ENCODE data around the gene PTPRM.
"Not testable (repeated sequence)": the region's sequence is repeated elsewhere in the genome, so short reads cannot be mapped to it uniquely, and the experiment has no call there.

Gene PTPRM

DNA sequence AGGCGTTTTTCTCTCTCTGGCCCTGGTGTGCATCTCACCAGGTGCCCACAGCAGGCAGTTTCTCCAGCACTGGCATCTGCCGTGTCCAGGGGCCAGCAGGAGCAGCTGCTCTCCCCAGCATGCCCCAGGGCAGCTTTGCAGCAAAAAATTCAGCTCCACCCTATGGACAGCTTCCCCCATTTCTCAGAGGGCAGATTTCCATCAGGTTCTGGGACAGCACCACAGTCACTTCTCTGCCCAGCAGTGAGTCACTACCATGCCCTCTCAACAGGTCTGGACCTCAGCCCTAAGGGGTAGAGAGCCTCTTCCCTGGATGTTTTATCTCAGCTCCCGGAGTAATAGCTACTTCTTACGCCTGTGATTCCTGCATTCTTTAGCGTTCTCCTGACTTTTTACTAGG, 871.9 kb downstream of the PTPRM start:
- Mint-ChIP-seq H3K4me1 (no peaks in the 10 kb centered on the region), H3K4me3 (no peak overlapping the region), H3K9me3 (peaks cover 6% of the 10 kb centered on the region), H3K27ac (no peak overlapping the region), H3K27me3 (no peaks in the 10 kb centered on the region), H3K36me3 (no peaks in the 10 kb centered on the region)
- CTCF ChIA-PET = no interaction called here
- no peak for DNase-seq

DNA sequence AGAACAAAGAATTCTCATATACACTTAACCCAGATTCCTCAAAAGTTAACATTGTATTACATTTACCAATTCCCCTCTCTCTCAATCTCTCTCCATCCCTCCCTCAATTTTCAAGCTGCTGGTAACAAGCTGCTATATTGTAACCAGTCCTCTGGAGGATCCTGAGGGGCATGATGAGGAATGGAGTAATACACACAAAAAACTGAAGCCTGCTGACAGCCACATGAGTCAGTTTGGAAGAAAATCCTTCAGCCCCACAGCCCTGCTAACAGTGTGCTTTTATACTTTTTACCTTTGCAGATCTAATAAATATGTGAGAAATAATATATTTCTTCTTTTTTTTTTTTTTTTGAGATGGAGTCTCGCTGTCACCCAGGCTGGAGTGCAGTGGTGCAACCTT, 876.4 kb downstream of the PTPRM start:
- no peak for DNase-seq
- Mint-ChIP-seq H3K9me3 (peaks cover 6% of the 10 kb centered on the region), H3K4me3 (no peak overlapping the region), H3K36me3 (no peaks in the 10 kb centered on the region), H3K27ac (no peak overlapping the region), H3K27me3 (no peaks in the 10 kb centered on the region), H3K4me1 (no peaks in the 10 kb centered on the region)
- CTCF ChIA-PET = no interaction called here

DNA sequence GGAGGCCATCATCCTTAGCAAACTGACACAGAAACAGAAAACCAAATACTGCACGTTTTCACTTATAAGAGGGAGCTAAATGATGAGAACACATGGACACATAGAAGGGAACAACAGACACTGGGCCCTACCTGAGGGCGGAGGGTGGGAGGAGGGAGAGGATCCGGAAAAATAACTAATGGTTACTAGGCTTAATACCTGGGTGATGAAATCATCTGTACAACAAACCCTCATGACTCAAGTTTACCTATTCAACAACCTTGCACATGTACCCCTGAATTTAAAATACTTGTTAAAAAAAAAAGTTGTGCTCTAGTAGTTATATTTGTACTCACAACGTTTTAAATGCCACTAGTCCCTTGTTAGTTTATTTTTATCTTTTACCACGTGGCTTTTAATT, 879.8 kb downstream of the PTPRM start:
- DNase-seq, H3K27ac Mint-ChIP-seq: not testable (repeated sequence)

DNA sequence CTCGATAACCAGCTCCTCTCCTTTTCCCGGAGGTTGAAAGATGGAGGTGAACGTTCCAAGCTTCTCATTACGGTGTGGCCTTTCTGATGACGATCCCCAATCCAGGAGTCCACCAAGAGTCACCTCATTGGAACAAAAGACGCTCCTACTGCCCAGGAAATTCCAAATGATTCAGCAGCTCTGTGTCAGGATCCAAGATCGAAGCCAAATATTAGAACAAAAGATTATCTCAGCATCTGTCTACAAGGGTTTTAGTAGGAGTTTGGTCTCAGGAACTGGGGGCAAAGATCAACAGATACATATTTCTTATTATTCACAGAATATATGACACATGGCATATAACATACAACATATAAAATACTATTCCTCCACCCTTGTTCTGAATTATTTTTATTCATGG, 881.0 kb downstream of the PTPRM start:
- Mint-ChIP-seq H3K36me3 (no peaks in the 10 kb centered on the region), H3K27me3 (peaks cover 6% of the 10 kb centered on the region), H3K27ac (no peak overlapping the region), H3K4me1 (no peaks in the 10 kb centered on the region), H3K9me3 (no peaks in the 10 kb centered on the region), H3K4me3 (no peak overlapping the region)
- CTCF ChIA-PET = no interaction called here
- DNase-seq = no peak

More for the DNA sequence above, 879.8 kb downstream of the PTPRM start:
- H3K4me3 Mint-ChIP-seq, H3K4me1 Mint-ChIP-seq, CTCF ChIA-PET, H3K9me3 Mint-ChIP-seq, H3K36me3 Mint-ChIP-seq, H3K27me3 Mint-ChIP-seq: not testable (repeated sequence)

DNA sequence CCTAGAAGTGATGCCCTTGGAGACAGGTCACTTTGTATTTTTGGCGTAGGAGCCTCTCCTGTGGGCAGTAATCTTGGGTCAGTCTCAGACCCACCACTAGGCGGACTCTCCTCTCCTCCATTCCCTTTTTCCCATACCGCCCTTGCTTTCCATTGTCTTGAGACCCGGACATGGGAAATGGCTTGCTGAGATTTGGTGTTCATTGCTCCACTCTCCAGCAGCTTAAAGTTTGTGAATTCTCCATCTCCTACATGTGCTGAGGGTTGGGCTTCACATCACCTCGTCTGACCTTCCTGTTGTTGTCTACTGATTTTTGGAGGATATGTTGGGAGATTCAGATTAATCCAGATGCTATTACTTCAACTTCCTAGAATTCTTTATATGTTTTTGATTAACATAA, 882.9 kb downstream of the PTPRM start:
- no peak overlapping the region for H3K4me3 Mint-ChIP-seq
- CTCF ChIA-PET = interaction anchor here (0.7 kb wide), 1 partner anchor 129 kb away, joined by 3 read pairs; no protein-coding TSS in a partner anchor
- no peak overlapping the region for H3K27ac Mint-ChIP-seq
- H3K36me3 Mint-ChIP-seq = no peaks in the 10 kb centered on the region
- peaks cover 6% of the 10 kb centered on the region for H3K27me3 Mint-ChIP-seq
- no peak for DNase-seq
- no peaks in the 10 kb centered on the region for H3K9me3 Mint-ChIP-seq
- H3K4me1 Mint-ChIP-seq = no peaks in the 10 kb centered on the region

DNA sequence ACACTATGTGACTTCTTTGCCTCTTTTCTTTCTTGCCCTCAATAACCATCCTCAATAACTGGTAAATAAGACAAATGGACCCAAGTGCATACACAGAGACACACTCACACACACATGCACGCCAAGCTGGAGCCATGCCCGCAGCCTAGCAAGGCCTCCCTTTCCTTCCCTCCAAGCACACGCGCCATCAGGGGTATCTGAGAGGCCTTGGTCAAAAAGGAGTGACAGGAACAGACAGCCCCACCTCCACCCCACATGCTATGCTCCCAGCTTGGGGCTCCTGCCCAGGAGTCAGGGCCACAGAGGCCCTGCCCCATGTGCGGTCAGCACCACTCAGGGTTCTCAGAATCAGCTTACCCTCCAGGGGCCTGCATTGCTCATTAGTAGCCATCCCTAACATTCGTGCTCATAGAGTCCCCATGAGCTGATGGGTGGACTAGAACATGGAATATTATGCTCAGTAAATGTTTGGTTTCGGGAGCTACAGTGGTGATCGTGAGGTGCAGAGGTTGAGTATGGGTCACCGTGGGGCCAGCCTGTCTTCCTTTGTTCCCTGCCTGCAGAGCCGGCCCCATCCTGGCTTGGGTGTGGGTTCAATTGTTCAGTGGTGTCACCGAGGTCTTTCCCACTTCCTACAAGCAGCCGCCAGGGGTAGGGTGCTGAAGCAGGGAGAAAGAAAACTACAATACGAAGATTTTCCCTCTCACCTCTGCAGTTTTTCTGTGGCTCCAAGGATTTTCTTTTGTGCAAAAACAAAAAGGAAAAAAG, 884.0 kb downstream of the PTPRM start:
- Mint-ChIP-seq H3K9me3 (no peaks in the 10 kb centered on the region), H3K27me3 (peaks cover 10% of the 10 kb centered on the region), H3K4me3 (no peak overlapping the region), H3K27ac (no peak overlapping the region), H3K4me1 (no peaks in the 10 kb centered on the region), H3K36me3 (no peaks in the 10 kb centered on the region)
- CTCF ChIA-PET = no interaction called here
- no peak for DNase-seq

DNA sequence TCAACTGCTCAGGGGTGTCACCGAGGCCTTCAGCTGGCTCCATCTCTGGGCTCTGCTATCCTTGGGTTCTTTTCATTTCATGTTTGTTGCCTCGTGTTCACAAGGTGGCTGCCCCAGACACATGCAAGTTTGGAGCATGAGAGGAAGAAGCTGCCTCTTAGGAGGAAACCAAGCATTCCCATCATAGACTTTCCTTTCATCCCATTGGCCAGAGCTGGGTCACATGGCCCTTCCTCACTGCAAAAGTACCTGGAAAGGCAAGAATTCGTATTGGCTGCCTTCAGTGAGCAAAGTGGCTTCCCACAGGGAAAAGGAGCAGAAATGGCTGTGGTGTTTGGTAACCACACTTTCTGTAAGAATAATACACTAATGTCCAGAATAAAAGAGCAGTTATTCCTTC, 886.4 kb downstream of the PTPRM start:
- CTCF ChIA-PET = no interaction called here
- H3K27me3 Mint-ChIP-seq = peaks cover 10% of the 10 kb centered on the region
- DNase-seq = no peak
- H3K4me1 Mint-ChIP-seq = no peaks in the 10 kb centered on the region
- no peak overlapping the region for H3K27ac Mint-ChIP-seq
- H3K9me3 Mint-ChIP-seq = no peaks in the 10 kb centered on the region
- no peaks in the 10 kb centered on the region for H3K36me3 Mint-ChIP-seq
- no peak overlapping the region for H3K4me3 Mint-ChIP-seq

DNA sequence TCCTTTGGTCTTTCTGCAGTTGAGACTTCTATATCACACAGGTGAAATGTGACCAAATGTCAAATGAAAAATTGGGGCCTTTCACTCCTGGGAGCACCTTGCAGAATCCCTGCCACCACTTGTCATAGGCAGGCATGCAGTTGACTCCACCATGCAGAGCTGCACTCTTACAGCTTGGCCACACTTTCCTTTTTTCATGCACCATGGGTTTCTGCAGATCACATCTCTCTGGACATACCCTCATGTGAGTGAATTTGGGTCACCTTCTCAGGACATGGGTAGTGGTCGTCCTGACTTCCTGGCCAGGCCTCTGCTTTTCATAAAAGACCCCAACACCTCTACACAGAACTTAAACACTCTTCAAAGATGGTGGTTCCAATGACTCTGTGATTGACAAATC, 887.0 kb downstream of the PTPRM start:
- Mint-ChIP-seq H3K36me3 (no peaks in the 10 kb centered on the region), H3K4me3 (no peak overlapping the region), H3K27ac (no peak overlapping the region), H3K4me1 (no peaks in the 10 kb centered on the region), H3K27me3 (peaks cover 10% of the 10 kb centered on the region), H3K9me3 (no peaks in the 10 kb centered on the region)
- CTCF ChIA-PET = no interaction called here
- no peak for DNase-seq

DNA sequence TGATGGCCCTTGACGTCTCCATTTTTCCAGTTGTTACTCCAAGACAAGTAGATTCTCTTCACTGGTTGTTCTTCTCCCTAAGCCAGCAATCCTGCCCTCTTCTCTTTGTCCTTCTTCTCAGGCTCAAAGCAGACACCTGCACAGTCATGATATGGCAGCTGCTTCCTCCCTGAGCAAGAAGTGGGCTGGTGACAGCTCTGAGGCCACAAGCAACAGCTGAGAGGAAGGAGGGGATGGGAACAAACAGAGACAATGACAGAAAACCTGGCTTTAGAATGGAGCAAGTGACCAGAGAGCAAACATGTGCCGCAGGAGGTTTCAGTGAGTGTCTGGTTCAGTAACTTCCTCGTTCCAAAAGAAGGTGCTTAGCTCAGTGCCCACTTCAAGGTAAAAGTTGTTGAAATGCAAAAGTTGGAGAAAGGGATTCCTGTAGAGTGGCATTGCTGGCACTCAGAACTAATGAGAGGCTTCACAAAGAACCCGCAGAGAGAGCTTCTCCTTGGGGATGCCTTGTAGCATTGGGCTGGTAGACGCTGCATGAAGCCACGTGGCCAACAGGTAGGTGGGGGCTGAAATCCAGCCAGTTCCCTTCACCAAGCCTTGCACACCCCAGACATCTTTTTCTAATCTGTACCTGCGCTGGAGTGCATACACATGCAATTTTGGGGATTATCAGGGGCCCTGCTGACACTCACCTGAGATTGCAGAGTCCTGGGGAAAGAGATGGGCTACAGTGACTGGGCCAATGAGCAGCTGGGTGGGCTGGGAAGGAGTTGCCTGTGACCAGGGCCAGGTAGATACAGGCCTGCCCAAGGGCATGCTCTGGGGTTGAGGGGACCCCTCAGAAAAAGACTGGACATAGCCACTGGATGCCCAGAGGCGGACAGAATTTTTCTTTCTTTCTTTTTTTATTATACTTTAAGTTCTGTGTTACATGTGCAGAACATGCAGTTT, 888.8 kb downstream of the PTPRM start:
- CTCF ChIA-PET = no interaction called here
- Mint-ChIP-seq H3K4me3 (no peak overlapping the region), H3K4me1 (no peaks in the 10 kb centered on the region), H3K36me3 (no peaks in the 10 kb centered on the region), H3K27ac (no peak overlapping the region), H3K27me3 (peaks cover 9% of the 10 kb centered on the region), H3K9me3 (no peaks in the 10 kb centered on the region)
- DNase-seq = no peak
